Epithelial cell of esophagus (primary cell): ENCODE data around the gene ECHS1.
A peak's percentile ranks its signal among the peaks of the same experiment; 100 is the strongest.

Source experiments
- DNase-seq: peaks from one replicate; pipeline ENCODE4 v3.0.0; 2010; ENCODE audit warnings: low read depth
- H3K4me3 ChIP-seq: 2 replicates; pipeline ENCODE4 v1.5.1; 2011; ENCODE audit warnings: mild to moderate bottlenecking, low read length, control low read depth
- TF ChIP-seq, protein P1 (sequence below): IDR thresholded peaks from 2 replicates; pipeline ENCODE4 v1.5.1; 2011; ENCODE audit warnings: low read depth, mild to moderate bottlenecking, low read length, control low read depth, inconsistent platforms; ENCODE audit not compliant: insufficient read depth; ENCODE audit errors: missing control alignments

ECHS1 gene

DNA sequence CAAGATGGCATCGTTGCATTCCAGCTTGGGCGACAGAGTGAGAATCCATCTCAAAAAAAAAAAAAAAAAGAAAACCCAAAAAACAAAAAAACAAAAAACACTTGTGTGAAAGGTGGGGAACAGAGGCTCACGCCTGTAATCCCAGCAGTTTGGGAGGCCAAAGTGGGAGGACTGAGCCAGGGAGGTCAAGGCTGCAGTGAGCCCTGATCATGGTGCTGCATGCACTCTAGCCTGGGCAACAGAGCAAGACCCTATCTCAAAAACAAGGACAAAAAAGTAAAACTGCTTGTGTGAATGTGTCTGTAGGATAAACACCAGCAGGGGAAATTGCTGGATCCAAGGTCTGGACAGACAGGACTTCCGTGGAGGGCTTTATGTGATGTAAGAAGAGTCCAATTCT, 10.4 kb upstream of the ECHS1 start:
- TF ChIP-seq, protein P1, sequence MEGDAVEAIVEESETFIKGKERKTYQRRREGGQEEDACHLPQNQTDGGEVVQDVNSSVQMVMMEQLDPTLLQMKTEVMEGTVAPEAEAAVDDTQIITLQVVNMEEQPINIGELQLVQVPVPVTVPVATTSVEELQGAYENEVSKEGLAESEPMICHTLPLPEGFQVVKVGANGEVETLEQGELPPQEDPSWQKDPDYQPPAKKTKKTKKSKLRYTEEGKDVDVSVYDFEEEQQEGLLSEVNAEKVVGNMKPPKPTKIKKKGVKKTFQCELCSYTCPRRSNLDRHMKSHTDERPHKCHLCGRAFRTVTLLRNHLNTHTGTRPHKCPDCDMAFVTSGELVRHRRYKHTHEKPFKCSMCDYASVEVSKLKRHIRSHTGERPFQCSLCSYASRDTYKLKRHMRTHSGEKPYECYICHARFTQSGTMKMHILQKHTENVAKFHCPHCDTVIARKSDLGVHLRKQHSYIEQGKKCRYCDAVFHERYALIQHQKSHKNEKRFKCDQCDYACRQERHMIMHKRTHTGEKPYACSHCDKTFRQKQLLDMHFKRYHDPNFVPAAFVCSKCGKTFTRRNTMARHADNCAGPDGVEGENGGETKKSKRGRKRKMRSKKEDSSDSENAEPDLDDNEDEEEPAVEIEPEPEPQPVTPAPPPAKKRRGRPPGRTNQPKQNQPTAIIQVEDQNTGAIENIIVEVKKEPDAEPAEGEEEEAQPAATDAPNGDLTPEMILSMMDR = no peak
- no peak overlapping the region for H3K4me3 ChIP-seq
- no peak for DNase-seq

- DNase-seq = no peak
- no peak overlapping the region for H3K4me3 ChIP-seq
- TF ChIP-seq, protein P1 = no peak
Observed at GRCh38 chr10:133381036-133381435, 7.9 kb upstream of the ECHS1 start.

DNA sequence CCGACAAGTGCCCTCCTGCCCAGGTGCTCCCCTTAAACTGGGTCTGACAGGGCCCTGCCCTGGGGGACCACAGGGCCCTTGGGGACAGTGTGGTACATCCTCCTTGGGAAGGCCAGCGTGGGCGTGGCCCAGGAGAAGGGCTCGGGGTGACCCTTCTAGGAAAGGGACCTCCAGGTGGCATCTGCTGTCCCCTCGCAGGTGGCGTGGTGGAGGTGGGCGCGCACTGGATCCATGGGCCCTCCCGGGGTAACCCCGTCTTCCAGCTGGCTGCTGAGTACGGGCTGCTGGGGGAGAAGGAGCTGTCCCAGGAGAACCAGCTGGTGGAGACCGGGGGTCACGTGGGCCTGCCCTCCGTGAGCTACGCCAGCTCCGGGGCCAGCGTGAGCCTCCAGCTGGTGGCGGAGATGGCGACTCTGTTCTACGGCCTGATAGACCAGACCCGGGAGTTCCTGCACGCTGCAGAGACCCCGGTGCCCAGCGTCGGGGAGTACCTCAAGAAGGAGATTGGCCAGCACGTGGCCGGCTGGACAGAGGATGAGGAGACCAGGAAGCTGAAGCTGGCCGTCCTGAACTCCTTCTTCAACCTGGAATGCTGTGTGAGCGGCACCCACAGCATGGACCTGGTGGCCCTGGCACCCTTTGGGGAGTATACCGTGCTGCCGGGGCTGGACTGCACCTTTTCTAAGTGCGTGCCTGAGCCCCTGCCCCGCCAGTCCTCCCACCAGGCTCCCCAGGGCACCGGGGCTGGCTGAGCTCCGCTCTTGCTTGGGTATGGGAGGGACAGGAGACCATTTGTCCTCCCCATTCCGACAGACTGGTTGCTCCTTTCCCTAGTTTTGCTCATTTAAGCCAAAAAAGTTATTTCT, 6.9 kb upstream of the ECHS1 start:
- peak overlapping the region; percentile 40 for H3K4me3 ChIP-seq
- TF ChIP-seq, protein P1 = no peak
- DNase-seq = no peak

- TF ChIP-seq, protein P1 = no peak
- peak; percentile 81 for DNase-seq
- H3K4me3 ChIP-seq = peak within 1 kb of the TSS; percentile 63
Observed at GRCh38 chr10:133379152-133379800, 6.1 kb upstream of the ECHS1 start, which contains the start of gene PAOX. Gene PAOX, plus strand, starts transcription at chr10:133379262. Its CDS starts 55 bp downstream, at chr10:133379317.

DNA sequence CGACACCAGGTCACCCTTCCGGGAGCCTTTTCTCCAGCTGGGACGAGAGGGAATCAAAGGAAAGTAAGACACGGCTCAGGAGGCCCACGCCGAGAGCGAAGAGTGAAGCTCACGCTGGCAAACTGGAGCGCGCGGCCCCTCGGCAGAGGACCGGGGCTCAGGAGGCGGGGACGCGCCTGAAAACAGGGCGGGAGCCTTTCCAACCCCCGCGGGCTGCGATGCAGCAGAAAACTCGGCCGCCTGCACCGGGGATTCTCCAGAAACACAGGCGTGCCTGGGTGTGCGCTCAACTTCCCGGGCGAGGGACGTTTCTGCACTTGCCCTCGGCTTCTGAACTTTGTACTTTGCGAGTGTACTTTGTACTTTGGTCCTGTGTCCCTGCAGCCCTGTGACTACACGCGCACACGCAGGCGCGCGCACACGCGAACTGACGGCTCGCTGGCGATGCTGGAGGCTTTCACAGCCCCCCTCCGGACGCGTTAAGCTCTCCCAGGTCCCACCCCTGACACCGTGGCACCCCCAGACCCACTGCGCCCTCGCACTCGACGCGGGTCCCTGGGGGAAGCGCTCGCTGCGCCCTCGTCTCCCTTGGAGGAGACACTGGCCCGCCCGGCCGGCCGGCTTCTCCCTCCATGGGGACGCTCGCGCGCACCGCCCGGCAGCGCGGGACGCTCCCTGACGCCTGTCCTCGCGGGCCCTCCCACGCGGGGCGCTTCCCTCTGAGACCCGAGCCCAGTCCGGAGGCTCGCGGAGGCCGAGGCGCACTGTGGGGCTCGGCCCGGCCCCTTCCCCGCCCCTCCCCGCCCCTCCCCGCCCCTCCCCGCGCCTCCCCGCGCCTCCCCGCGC, 5.3 kb upstream of the ECHS1 start:
- TF ChIP-seq, protein P1 = no peak

GRCh38 chr10:133377818-133378250, 4.7 kb upstream of the ECHS1 start:
- no peak for DNase-seq
- TF ChIP-seq, protein P1 = no peak
- H3K4me3 ChIP-seq = peak overlapping the region; percentile 63

More for the DNA sequence above, 5.3 kb upstream of the ECHS1 start:
- DNase-seq = peak; percentile 51
- H3K4me3 ChIP-seq = peak overlapping the region; percentile 63
